Coronary artery (tissue), 2 donors: ENCODE data around the gene SLC22A5.
A peak's percentile ranks its signal among the peaks of the same experiment; 100 is the strongest.
"Not testable (repeated sequence)": the region's sequence is repeated elsewhere in the genome, so short reads cannot be mapped to it uniquely, and the experiment has no call there.

Experiments used
- DNase-seq: peaks from one replicate; pipeline ENCODE4 v3.0.0-alpha.2; 2017; ENCODE audit warnings: low spot score
- H3K27ac ChIP-seq, 2 donors: fragments of 200-600 bp; sonication (generic); one replicate each; pipeline ENCODE4 v1.5.1; 2016 to 2019
- H3K4me3 ChIP-seq: fragments of 200-600 bp; sonication (generic); 2 replicates; pipeline ENCODE4 v1.5.1; 2016; ENCODE audit warnings: mild to moderate bottlenecking, moderate library complexity
- CTCF ChIP-seq: fragments of 200-600 bp; sonication (generic); IDR thresholded peaks from one replicate; pipeline ENCODE4 v1.5.1; 2019; ENCODE audit warnings: antibody characterized with exemption

The SLC22A5 gene

GRCh38 chr5:132391870-132392269 lies 22.4 kb downstream of the SLC22A5 start:
- no peak overlapping the region for H3K27ac ChIP-seq
- no peak for TF ChIP-seq CTCF
- DNase-seq = peak; percentile 14
- no peak overlapping the region for H3K4me3 ChIP-seq

DNA sequence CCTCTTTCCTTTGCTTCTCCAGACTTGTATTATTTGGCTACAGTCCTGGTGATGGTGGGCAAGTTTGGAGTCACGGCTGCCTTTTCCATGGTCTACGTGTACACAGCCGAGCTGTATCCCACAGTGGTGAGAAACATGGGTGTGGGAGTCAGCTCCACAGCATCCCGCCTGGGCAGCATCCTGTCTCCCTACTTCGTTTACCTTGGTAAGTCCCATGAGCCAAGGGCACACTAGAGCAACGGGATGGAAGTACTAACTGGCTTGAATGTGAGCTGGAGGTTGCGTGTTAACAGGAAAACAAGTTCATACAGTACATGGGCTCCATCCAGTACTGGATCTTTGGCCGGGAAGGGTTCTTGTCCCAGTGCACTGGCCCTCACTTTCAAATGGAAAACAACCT lies 22.9 kb downstream of the SLC22A5 start:
- no peak overlapping the region for H3K27ac ChIP-seq
- TF ChIP-seq CTCF = no peak
- DNase-seq = peak; percentile 49
- no peak overlapping the region for H3K4me3 ChIP-seq

DNA sequence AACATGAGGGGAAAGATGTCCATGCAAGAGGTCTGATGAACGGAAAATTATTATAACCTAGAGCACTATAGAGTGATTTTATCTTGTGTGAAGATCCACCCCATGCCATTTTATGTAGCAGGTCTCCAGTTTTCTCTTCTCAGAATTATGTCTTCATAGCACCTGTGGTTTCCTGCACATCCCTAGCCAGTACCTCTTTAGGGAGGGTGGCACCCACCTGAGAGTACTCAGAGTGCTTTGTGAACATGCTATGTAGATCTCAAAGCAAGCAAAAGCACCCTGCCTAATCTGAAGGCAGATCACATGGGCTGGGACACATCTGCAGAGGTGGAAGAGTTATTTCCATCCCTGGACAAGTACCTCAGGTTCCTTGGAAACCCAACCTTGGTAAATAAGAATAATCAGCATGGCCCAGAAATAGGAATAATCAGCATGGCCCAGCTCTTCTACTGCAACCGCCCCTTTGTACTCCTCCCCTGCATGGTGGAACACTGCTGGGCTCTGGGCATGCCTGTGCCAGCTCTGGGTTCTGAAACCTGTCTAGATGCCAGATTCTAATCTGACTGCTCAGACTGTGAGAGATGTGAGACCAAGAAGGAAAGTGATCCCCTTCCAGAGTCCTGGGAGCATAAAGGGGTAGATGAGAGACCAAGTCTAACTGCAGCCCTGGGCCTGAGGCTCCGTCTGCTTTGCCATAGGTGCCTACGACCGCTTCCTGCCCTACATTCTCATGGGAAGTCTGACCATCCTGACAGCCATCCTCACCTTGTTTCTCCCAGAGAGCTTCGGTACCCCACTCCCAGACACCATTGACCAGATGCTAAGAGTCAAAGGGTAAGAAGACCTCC lies 23.7 kb downstream of the SLC22A5 start:
- no peak overlapping the region for H3K4me3 ChIP-seq
- no peak overlapping the region for H3K27ac ChIP-seq
- DNase-seq = peak; percentile 54
- TF ChIP-seq CTCF = no peak

GRCh38 chr5:132394667-132395259 lies 25.3 kb downstream of the SLC22A5 start:
- no peak for DNase-seq
- no peak overlapping the region for H3K27ac ChIP-seq
- H3K4me3 ChIP-seq = no peak overlapping the region
- no peak for TF ChIP-seq CTCF

GRCh38 chr5:132396589-132397031 lies 27.1 kb downstream of the SLC22A5 start:
- peak; percentile 35 for DNase-seq

GRCh38 chr5:132397224-132397623 lies 27.7 kb downstream of the SLC22A5 start:
- Histone ChIP-seq H3K27ac (no peak overlapping the region), H3K4me3 (no peak overlapping the region)
- peak; percentile 43 for DNase-seq
- no peak for TF ChIP-seq CTCF

More at GRCh38 chr5:132396589-132397031, 27.1 kb downstream of the SLC22A5 start:
- H3K27ac ChIP-seq = no peak overlapping the region
- TF ChIP-seq CTCF = no peak
- H3K4me3 ChIP-seq = no peak overlapping the region

GRCh38 chr5:132397936-132398675 lies 28.6 kb downstream of the SLC22A5 start:
- H3K4me3 ChIP-seq, H3K27ac ChIP-seq: not testable (repeated sequence)
- DNase-seq = peak; percentile 21

DNA sequence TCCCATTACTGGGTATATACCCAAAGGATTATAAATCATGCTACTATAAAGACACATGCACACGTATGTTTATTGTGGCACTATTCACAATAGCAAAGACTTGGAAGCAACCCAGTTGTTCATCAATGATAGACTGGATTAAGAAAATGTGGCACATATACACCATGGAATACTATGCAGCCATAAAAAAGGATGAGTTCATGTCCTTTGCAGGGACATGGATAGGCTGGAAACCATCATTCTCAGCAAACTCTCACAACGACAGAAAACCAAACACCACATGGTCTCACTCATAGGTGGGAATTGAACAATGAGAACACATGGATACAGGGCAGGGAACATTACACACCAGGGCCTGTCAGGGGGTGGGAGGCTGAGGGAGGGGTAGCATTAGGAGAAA lies 34.5 kb downstream of the SLC22A5 start:
- H3K4me3 ChIP-seq, H3K27ac ChIP-seq: not testable (repeated sequence)
- peak; percentile 1 for DNase-seq
